ENCODE data around the gene GSTT4.

DNA sequence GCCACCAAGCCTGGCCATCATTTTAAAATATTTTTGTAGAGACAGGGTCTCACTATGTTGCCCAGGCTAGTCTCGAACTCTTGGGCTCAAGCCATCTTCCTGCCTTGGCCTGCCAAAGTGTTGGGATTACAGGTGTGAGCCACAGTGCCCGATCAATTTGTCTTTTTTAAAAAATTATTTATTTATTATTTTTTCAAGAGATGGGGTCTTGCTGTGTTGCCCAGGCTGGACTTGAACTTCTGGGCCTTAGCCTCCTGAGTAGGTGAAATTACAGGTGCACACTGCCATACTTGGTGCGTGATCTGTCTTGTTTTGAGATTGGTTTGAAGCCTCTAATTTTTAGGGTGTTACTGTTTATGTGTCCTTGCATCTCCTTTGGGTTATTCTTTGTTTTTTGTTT is 16.1 kb upstream of the GSTT4 start:
- TF ChIP-seq, protein P1, sequence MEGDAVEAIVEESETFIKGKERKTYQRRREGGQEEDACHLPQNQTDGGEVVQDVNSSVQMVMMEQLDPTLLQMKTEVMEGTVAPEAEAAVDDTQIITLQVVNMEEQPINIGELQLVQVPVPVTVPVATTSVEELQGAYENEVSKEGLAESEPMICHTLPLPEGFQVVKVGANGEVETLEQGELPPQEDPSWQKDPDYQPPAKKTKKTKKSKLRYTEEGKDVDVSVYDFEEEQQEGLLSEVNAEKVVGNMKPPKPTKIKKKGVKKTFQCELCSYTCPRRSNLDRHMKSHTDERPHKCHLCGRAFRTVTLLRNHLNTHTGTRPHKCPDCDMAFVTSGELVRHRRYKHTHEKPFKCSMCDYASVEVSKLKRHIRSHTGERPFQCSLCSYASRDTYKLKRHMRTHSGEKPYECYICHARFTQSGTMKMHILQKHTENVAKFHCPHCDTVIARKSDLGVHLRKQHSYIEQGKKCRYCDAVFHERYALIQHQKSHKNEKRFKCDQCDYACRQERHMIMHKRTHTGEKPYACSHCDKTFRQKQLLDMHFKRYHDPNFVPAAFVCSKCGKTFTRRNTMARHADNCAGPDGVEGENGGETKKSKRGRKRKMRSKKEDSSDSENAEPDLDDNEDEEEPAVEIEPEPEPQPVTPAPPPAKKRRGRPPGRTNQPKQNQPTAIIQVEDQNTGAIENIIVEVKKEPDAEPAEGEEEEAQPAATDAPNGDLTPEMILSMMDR (conservative IDR thresholded peaks at IDR 0.05; ENCODE audit: low read depth, low read length) = no peak
- TF ChIP-seq EZH2phosphoT487 (IDR thresholded peaks at IDR 0.05; ENCODE audit: borderline replicate concordance, low read length) = no peak
